ENCODE data around the gene NUP54.

The NUP54 gene

DNA sequence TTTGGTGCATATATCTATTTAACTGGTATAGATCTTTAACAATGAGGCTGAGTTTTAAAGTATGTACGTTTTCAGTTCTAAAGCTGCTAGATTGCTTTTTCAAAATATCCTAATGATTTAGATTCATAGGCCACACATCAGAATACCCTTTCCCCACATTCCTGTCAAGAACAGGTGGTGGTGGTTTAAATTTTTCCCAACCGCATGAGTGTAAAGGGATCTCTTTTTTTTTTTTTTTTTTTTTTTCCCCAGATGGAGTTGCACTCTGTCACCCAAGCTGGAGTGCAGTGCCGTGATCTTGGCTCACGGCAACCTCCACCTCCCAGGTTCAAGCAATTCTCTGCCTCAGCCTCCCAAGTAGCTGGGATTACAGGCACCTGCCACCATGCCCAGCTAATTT, 28.0 kb downstream of the NUP54 start:
- no peak for DNase-seq (ENCODE audit: low read depth)
- H3K4me3 ChIP-seq (ENCODE audit: low read depth, low read length): no peak overlapping the region
- TF ChIP-seq, protein P1, sequence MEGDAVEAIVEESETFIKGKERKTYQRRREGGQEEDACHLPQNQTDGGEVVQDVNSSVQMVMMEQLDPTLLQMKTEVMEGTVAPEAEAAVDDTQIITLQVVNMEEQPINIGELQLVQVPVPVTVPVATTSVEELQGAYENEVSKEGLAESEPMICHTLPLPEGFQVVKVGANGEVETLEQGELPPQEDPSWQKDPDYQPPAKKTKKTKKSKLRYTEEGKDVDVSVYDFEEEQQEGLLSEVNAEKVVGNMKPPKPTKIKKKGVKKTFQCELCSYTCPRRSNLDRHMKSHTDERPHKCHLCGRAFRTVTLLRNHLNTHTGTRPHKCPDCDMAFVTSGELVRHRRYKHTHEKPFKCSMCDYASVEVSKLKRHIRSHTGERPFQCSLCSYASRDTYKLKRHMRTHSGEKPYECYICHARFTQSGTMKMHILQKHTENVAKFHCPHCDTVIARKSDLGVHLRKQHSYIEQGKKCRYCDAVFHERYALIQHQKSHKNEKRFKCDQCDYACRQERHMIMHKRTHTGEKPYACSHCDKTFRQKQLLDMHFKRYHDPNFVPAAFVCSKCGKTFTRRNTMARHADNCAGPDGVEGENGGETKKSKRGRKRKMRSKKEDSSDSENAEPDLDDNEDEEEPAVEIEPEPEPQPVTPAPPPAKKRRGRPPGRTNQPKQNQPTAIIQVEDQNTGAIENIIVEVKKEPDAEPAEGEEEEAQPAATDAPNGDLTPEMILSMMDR (IDR thresholded peaks at IDR 0.05; ENCODE audit: control insufficient read depth, extremely low read depth, insufficient read depth): no peak

- no peak overlapping the region for H3K4me3 ChIP-seq (ENCODE audit: low read depth, low read length)
- no peak for DNase-seq (ENCODE audit: low read depth)
- TF ChIP-seq, protein P1 (IDR thresholded peaks at IDR 0.05; ENCODE audit: control insufficient read depth, extremely low read depth, insufficient read depth): no peak
Measured at GRCh38 chr4:76117536-76117935, 30.7 kb downstream of the NUP54 start.

DNA sequence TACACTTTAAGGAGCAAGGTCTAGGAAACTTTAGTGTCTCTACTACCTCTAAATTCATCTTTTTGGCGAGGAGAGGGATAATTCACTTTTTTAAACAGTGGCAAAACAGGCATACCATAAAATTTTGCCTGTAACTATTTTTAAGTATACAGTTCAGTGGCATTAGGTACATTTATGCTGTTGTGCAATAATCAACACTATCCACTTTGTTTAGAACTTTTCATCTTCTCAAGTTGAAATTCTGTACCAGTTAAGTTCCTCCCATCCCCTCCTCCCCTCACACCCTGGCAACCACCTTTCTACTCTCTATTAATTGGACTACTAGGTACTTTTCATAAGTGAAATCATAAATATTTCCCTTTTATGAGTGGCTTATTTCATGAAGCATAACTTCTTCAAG, 31.4 kb downstream of the NUP54 start:
- no peak overlapping the region for H3K4me3 ChIP-seq (ENCODE audit: low read depth, low read length)
- TF ChIP-seq, protein P1 (IDR thresholded peaks at IDR 0.05; ENCODE audit: control insufficient read depth, extremely low read depth, insufficient read depth): no peak
- DNase-seq (ENCODE audit: low read depth): no peak

DNA sequence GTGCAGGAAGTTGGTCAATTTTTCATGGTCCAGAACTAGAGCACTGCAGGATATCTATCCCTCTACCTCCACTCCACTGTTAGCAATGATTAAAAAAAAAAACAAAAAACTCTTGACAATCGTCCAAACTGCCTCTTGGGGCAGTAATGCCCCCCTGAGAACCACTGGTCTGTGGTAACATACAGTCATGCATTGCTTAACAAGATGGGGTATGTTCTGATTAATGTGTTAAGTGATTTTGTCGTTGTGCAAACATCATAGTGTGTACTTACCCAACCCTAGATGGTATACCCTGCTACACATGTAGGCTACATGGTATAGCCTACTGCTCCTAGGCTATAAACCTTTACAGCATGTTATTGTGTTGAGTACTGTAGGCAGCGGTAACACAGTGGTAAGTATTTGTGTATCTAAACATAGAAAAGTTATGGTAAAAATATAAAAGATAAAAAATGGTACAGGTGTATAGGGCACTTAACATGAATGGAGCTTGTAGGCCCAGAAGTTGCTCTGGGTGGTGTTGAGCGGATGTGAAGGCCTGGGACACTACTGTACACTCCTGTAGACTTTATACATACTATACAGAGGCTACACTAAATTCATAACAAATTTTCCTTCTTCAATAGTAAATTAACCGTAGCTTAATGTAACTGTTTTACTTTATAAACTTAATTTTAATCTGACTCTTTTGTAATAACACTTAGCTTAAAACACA, 39.6 kb downstream of the NUP54 start:
- TF ChIP-seq, protein P1 (IDR thresholded peaks at IDR 0.05; ENCODE audit: control insufficient read depth, extremely low read depth, insufficient read depth): no peak
- no peak for DNase-seq (ENCODE audit: low read depth)
- H3K4me3 ChIP-seq (ENCODE audit: low read depth, low read length): no peak overlapping the region

DNA sequence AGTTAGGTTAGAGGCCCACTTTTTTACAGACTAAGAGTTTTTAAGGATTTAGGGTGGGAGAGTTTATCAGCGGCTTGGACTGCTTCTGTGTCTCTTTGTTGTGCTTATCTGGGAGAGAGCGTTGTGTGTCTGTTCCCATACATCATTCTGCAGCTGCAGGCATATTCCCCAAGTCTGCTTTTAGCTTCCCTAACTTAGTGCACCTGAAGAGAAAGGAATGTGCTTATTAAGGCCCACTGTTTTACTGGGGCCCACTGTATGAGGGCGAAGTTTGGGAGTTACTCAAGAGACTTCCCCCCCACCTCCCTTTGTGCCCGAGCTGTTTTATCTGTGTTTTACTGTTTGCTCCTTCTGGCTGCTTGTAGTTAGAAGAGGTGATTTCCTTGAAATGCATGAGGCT, 41.8 kb downstream of the NUP54 start:
- H3K4me3 ChIP-seq (ENCODE audit: low read depth, low read length): no peak overlapping the region
- DNase-seq (ENCODE audit: low read depth): no peak
- TF ChIP-seq, protein P1 (IDR thresholded peaks at IDR 0.05; ENCODE audit: control insufficient read depth, extremely low read depth, insufficient read depth): no peak

DNA sequence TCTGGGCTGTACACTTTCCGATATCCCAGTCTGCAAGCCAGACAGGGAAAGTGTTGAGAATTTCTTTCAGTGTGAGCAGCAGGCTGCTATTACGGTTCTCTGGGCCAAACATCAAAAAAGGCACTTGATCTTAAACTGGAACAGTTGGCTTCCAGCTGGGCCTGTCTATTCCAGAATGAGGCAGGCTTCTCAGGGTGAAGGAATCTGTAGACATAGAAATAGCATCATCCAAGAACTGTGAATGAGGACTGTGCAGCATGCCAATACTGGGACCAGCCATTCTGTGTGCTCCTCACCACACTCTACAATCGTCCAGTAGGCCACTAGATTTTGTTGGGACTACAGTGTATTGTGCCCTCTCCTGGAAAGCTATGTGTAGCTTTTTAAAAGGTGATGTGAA, 42.5 kb downstream of the NUP54 start:
- DNase-seq (ENCODE audit: low read depth): no peak
- TF ChIP-seq, protein P1 (IDR thresholded peaks at IDR 0.05; ENCODE audit: control insufficient read depth, extremely low read depth, insufficient read depth): no peak
- no peak overlapping the region for H3K4me3 ChIP-seq (ENCODE audit: low read depth, low read length)

DNA sequence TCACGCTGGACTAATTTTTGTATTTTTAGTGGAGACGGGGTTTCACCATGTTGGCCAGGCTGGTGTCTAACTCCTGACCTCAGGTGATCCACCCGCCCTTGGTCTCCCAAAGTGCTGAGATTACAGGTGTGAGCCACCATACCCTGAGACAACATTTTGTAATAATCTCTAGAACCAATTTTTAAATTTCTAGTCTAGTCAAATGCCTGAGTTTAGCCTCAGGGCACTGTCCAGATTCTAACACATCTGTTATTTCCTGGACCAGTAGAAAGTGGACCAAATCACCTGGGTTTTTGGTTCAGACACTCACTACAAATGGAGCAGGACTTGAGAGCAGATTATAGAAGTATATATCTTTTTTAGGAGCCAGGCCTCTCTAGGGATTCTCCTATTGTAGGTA, 52.1 kb downstream of the NUP54 start:
- no peak overlapping the region for H3K4me3 ChIP-seq (ENCODE audit: low read depth, low read length)
- TF ChIP-seq, protein P1 (IDR thresholded peaks at IDR 0.05; ENCODE audit: control insufficient read depth, extremely low read depth, insufficient read depth): no peak
- no peak for DNase-seq (ENCODE audit: low read depth)

All from LNCaP clone FGC (cell line).